Activated CD8-positive, alpha-beta memory T cell treated with anti-CD3 and anti-CD28 coated beads, Interleukin-2, amount 10 ng/mL, durations not matched to agents 7 days and 5 days (primary cell): Measurements from ENCODE around the gene TMEM50B. TPM values are rescaled to one million over a fixed set of nuclear protein-coding genes. Genes with fewer than 3 reads are reported as not detected.

Experiments
- ATAC-seq: fragments of 150-1000 bp; cut with Tn5 transposase; one replicate; pipeline ENCODE4 v1.10.0; 2021; ENCODE audit warnings: moderate library complexity
- CTCF ChIA-PET: fragments of 350-600 bp; sonication (Branson Sonifier 250); formaldehyde crosslinking; loops from one replicate; lab custom pipeline; 2021; ENCODE audit warnings: antibody characterized with exemption; lab: Charles Lee
- DNase-seq: peaks from one replicate; pipeline ENCODE4 v3.0.0-alpha.2; 2020
- H3K27ac Mint-ChIP-seq: one replicate; pipeline ENCODE4 v1.8.0; 2021; ENCODE audit warnings: mild to moderate bottlenecking, mixed read lengths
- H3K27me3 Mint-ChIP-seq: one replicate; pipeline ENCODE4 v1.8.0; 2021; ENCODE audit warnings: mixed read lengths
- H3K36me3 Mint-ChIP-seq: one replicate; pipeline ENCODE4 v1.8.0; 2021; ENCODE audit warnings: mild to moderate bottlenecking, mixed read lengths
- H3K4me1 Mint-ChIP-seq: one replicate; pipeline ENCODE4 v1.8.0; 2021; ENCODE audit warnings: mixed read lengths
- H3K4me3 Mint-ChIP-seq: one replicate; pipeline ENCODE4 v1.8.0; 2021; ENCODE audit warnings: mild to moderate bottlenecking, moderate library complexity, mixed read lengths
- H3K9me3 Mint-ChIP-seq: one replicate; pipeline ENCODE4 v1.8.0; 2022; ENCODE audit warnings: low read depth, mixed read lengths
- total RNA-seq, 2 experiments: library from RNA; stranded (reverse); gene quantifications; one replicate each; pipeline ENCODE4 v1.2.3, GENCODE V29; 2021

The TMEM50B gene
- total RNA-seq, 2 experiments from 2014 or later, result 23.6 to 32.7 TPM

DNA sequence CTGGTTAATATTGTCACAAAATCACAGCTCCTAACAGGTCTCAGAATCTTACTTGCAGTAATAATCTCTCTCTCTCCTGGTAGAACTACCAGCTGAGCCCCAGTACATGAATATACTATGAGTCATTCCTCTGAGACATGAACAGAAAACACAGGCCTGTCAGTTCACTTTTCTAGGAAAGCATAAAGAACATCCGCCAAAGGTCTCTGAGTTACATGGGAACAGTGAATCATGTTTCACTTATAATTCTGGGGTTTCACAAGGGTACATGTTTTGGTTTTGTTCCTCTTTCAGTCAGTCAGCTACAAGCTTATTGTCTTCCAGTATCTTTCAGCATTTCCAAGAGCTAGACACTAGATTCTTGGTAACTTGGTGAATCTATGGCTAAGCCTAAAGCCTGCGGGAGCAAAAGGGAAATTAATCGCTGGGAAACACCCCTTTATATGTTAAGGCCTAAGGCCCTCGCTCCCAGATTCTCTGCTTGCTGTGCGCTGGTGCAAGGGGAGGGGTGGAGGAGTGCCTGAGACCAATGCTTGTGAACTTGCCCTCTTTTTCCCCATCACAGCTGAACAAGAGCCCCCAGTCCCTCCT is 44.9 kb downstream of the TMEM50B start:
- ATAC-seq, result peak; percentile 98
- H3K4me3 Mint-ChIP-seq, result peak overlapping the region; percentile 25
- peak; percentile 44 for DNase-seq

DNA sequence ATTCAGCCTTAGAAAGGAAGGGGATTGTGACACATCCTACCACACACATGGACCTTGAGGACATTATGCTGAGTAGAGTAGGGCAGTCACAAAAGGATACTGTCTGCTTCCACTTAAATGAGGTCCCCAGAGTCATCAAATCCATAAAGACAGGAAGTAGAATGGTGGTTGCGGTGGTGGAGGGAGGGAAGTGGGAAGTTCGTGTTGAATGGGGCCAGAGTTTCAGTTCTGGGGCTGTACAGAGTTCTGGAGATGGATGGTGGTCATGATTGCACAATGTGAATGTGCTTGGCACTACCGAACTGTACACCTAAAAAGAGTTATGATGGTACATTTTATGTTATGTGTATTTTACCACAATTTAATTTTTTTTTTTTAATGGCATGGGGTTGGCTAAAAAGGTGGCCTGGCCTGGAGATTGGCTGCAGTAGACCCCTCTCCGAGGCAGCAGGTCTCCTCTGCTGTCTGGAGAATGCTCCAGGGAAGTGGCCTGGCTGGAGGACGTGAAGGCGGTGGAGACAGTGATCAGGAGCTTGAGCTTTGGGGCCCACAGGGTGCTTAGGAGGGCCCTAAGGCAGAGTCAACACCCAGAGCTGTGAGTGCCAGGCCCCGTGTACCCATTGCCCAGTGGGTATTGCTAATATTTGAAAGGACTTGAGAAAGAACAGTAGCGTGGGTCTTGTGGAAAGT is 46.2 kb downstream of the TMEM50B start:
- Mint-ChIP-seq H3K9me3 (no peaks in the 10 kb centered on the region), H3K4me1 (peaks cover 26% of the 10 kb centered on the region), H3K36me3 (peaks cover 35% of the 10 kb centered on the region), H3K27me3 (no peaks in the 10 kb centered on the region), H3K27ac (no peak overlapping the region), H3K4me3 (no peak overlapping the region)
- no peak for DNase-seq
- CTCF ChIA-PET, result interaction anchor here (1.4 to 2.5 kb wide), 2 partner anchors 58 to 73 kb away, joined by 3 to 7 read pairs; no protein-coding TSS in a partner anchor
- ATAC-seq, result no peak

More for the DNA sequence above, 44.9 kb downstream of the TMEM50B start:
- CTCF ChIA-PET, result interaction anchor here (0.6 to 2.5 kb wide), 6 partner anchors 10 to 311 kb away, joined by 3 to 10 read pairs (median 5); no protein-coding TSS in a partner anchor
- Mint-ChIP-seq H3K27me3 (no peaks in the 10 kb centered on the region), H3K9me3 (no peaks in the 10 kb centered on the region), H3K4me1 (peaks cover 26% of the 10 kb centered on the region), H3K27ac (peak overlapping the region; percentile 70), H3K36me3 (peaks cover 38% of the 10 kb centered on the region)

DNA sequence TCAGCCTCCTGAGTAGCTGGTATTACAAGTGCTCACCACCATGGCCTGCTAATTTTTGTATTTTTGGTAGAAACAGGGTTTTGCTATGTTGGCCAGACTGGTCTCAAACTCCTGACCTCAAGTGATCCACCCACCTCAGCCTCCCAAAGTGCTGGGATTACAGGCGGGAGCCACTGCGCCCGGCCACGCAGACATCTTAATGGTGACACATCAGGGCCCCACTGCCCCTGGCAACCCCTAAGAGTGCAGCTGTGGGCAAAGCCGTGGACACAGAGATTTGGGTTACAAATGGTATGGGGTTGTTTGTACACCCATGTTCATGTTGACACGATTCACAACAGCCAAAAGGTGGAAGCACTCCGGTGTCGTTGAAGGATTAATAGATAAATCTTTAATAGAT is 46.8 kb downstream of the TMEM50B start:
- ATAC-seq (no peak), DNase-seq (no peak)
- Mint-ChIP-seq H3K27me3 (no peaks in the 10 kb centered on the region), H3K4me1 (peaks cover 26% of the 10 kb centered on the region), H3K9me3 (no peaks in the 10 kb centered on the region), H3K36me3 (peaks cover 35% of the 10 kb centered on the region), H3K4me3 (no peak overlapping the region), H3K27ac (no peak overlapping the region)
- CTCF ChIA-PET, result no interaction called here

DNA sequence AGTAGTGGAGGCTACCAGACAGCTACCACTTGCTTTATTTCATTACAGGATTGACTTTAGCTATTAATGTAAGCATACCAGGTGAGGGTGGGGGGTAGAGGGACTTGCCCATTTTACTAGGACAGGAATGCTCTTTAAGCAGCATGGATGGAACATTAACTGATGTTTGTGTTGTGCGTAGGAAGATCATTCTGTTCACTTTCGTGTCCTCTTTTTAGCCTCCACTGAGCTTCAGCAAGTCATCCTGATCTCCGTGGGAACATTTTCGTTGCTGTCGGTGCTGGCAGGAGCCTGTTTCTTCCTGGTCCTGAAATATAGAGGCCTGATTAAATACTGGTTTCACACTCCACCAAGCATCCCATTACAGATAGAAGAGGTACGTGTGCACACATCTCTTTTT is 47.3 kb downstream of the TMEM50B start:
- H3K36me3 Mint-ChIP-seq, result peaks cover 35% of the 10 kb centered on the region
- CTCF ChIA-PET, result no interaction called here
- ATAC-seq (no peak), DNase-seq (no peak)
- no peak overlapping the region for H3K4me3 Mint-ChIP-seq
- no peaks in the 10 kb centered on the region for H3K9me3 Mint-ChIP-seq
- no peak overlapping the region for H3K27ac Mint-ChIP-seq
- peaks cover 26% of the 10 kb centered on the region for H3K4me1 Mint-ChIP-seq
- no peaks in the 10 kb centered on the region for H3K27me3 Mint-ChIP-seq

DNA sequence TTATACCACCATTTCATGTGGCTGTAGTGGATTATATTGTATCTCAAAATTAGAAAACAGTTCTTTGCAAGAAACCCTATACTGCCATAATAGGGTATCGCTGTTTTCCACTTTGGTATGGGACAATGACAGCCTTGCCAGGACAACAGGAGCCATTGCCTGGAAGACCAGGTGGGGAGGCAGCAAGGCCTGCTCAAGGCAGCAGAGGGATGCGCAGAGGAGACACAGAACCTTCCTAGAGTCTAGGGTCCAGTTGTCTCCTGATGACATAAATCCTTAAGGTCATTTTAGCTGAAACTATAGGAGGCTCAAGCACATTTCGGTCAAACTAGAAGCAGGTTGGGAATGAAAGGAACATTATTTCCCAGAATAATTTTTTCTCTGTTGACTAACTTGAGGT is 48.9 kb downstream of the TMEM50B start:
- no peak overlapping the region for H3K4me3 Mint-ChIP-seq
- H3K9me3 Mint-ChIP-seq, result no peaks in the 10 kb centered on the region
- H3K36me3 Mint-ChIP-seq, result peaks cover 30% of the 10 kb centered on the region
- H3K4me1 Mint-ChIP-seq, result peaks cover 24% of the 10 kb centered on the region
- DNase-seq, result no peak
- ATAC-seq, result no peak
- CTCF ChIA-PET, result interaction anchor here (0.8 to 1.8 kb wide), 2 partner anchors 234 to 303 kb away, joined by 3 to 4 read pairs; no protein-coding TSS in a partner anchor
- no peak overlapping the region for H3K27ac Mint-ChIP-seq
- H3K27me3 Mint-ChIP-seq, result no peaks in the 10 kb centered on the region

DNA sequence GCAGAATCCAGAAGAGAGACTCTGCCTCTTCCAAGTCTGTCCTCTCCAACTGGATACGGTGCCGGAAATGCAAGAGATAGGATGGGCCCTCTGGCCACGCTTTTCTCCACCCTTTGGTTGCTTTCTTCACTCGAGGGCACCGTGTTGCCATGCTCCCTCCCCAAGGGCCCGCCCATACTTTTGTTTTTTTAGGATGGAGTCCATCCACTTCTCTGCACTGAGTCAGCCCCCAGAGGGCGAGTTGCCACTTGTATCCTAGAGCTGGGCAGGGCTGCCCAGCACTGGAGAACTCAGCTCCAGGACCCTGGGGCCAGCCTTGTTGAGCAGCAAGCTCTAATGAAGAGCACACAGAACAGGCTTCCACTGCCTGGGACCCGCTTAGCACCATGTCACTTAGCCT is 51.1 kb downstream of the TMEM50B start:
- Mint-ChIP-seq H3K36me3 (peaks cover 25% of the 10 kb centered on the region), H3K4me1 (peaks cover 8% of the 10 kb centered on the region), H3K27ac (no peak overlapping the region), H3K27me3 (no peaks in the 10 kb centered on the region), H3K9me3 (no peaks in the 10 kb centered on the region), H3K4me3 (no peak overlapping the region)
- CTCF ChIA-PET, result interaction anchor here (1.0 to 1.3 kb wide), 3 partner anchors 17 to 229 kb away, joined by 3 read pairs; no protein-coding TSS in a partner anchor
- no peak for DNase-seq
- no peak for ATAC-seq

DNA sequence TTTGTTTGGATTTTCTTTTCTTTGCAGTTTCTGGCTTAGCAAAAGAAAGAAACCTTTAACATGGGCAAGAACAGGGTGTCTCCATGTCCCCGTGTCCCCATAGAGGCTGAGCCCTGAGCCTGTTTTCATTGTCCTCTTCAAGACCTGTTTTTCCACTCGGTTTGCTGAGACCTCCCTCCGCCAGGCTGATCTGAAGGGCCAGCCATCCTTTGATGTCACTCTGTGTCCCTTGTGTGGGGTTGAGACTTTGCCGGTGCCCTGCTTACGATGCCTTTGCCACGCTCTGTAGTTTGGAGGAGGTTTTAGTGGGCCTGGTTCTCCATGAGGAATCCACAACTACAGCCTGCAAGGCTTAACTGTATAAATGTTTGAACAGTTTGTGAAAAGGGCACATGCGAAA is 52.7 kb downstream of the TMEM50B start:
- no peak for DNase-seq
- H3K36me3 Mint-ChIP-seq, result peaks cover 13% of the 10 kb centered on the region
- peaks cover 2% of the 10 kb centered on the region for H3K27me3 Mint-ChIP-seq
- H3K4me3 Mint-ChIP-seq, result no peak overlapping the region
- H3K27ac Mint-ChIP-seq, result no peak overlapping the region
- H3K9me3 Mint-ChIP-seq, result no peaks in the 10 kb centered on the region
- no peaks in the 10 kb centered on the region for H3K4me1 Mint-ChIP-seq
- no peak for ATAC-seq
- CTCF ChIA-PET, result no interaction called here

DNA sequence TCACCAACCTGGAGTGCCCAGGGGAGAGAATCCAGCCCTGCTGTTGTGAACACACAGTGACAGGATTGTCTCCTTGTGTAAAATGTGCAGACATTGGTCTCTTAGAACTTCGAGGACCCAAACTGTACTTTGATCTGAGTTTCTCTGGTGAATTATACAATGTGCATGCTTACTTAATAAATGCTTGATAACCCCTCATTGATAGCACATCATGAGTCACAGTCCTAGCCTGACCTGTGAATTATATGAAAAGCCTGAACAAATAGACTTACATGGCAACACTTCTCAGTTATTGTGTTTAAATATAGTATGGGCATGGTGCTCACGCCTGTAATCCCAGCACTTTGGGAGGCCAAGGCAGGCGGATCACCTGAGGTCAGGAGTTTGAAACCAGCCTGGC is 53.9 kb downstream of the TMEM50B start:
- Mint-ChIP-seq H3K9me3 (no peaks in the 10 kb centered on the region), H3K4me3 (no peak overlapping the region)
- no peak for ATAC-seq

DNA sequence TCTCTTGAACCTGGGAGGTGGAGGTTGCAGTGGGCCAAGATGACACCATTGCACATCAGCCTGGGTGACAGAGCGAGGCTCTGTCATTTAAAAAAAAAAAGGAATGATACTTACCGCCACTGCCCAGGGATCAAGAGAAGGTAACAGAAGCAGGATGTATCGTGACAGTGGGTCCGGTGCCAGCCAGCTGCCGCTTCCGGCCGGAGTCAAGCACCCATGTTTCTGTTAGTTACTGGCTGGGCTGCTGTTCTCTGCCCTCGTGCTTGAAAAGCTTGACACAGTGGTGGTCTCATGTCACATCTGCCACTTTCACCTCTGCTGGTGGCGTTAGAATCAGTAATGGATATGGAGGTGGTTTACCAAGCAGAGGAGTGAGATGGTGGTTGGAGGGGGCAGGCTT is 55.6 kb downstream of the TMEM50B start:
- CTCF ChIA-PET, result no interaction called here
- no peaks in the 10 kb centered on the region for H3K36me3 Mint-ChIP-seq
- ATAC-seq, result no peak
- no peak overlapping the region for H3K27ac Mint-ChIP-seq
- no peak for DNase-seq
- H3K9me3 Mint-ChIP-seq, result no peaks in the 10 kb centered on the region
- peaks cover 6% of the 10 kb centered on the region for H3K27me3 Mint-ChIP-seq
- H3K4me1 Mint-ChIP-seq, result no peaks in the 10 kb centered on the region
- H3K4me3 Mint-ChIP-seq, result no peak overlapping the region

More for the DNA sequence above, 53.9 kb downstream of the TMEM50B start:
- H3K36me3 Mint-ChIP-seq, result peaks cover 4% of the 10 kb centered on the region
- H3K27me3 Mint-ChIP-seq, result peaks cover 2% of the 10 kb centered on the region
- CTCF ChIA-PET, result no interaction called here
- H3K27ac Mint-ChIP-seq, result no peak overlapping the region
- H3K4me1 Mint-ChIP-seq, result no peaks in the 10 kb centered on the region
- DNase-seq, result no peak

DNA sequence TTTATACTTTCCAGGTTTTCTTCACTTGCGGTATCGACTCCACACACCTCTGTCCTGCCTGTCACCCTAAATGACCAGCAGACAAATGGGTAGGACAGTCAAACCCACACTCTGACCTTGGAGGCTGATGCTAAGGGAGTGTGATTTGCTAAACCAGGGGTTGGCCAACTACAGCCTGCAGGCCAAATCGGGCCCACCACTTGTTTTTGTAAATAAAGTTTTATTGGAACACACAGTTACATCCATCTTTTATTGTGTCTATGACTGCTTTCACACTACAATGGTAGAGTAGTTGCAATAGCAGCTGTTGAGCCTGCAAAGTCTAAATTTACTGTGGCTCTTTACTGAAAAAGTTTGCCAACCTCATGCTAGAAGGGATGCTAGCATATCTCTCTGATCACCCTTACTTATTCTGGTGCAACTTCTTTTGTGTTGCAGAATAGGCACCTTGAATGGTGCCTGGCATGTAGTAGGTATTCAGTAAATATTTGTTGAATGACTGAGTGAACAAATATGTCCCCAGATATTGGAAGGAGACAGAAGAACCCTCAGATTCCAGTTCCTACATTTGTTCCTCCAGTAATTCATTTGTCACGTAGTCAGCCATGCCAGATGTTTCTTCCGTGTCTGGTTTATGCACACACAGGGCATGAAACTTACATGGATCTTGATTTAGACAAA is 57.9 kb downstream of the TMEM50B start:
- Mint-ChIP-seq H3K4me1 (no peaks in the 10 kb centered on the region), H3K36me3 (no peaks in the 10 kb centered on the region), H3K27ac (no peak overlapping the region), H3K27me3 (peaks cover 6% of the 10 kb centered on the region), H3K9me3 (no peaks in the 10 kb centered on the region), H3K4me3 (no peak overlapping the region)
- ATAC-seq (no peak), DNase-seq (no peak)
- CTCF ChIA-PET, result interaction anchor here (0.7 kb wide), 1 partner anchor 10 kb away, joined by 3 read pairs; no protein-coding TSS in a partner anchor

DNA sequence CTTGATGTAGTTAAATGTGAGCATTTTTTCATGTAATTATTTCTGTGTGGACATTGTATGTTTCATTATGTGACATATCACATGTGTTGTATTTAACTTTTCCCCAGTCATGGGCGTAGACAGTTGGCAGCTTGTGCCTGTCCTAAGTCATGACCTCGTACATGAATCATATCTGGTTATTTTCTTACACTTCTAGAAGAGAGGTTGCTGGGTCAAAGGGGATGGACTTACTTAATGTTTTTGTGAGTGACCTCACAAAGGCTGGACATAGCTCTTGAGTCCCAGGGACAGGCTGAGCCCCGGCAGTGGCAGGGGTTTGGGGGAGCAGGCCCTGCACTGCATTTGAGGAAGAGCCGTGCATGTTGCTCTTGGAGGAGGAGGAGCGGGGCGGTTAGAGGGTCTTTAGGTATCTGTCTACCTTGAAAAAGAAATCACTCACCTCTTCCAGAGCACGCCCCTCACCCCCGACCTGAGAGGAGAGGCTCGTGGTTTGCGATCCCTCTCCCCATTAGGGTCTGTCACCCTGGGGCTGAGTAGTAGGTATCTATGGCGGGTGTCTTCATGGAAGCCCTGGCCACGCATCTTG is 60.1 kb downstream of the TMEM50B start:
- Mint-ChIP-seq H3K36me3 (no peaks in the 10 kb centered on the region), H3K4me1 (no peaks in the 10 kb centered on the region), H3K4me3 (no peak overlapping the region), H3K9me3 (no peaks in the 10 kb centered on the region), H3K27me3 (peaks cover 9% of the 10 kb centered on the region), H3K27ac (no peak overlapping the region)
- CTCF ChIA-PET, result interaction anchor here (0.6 kb wide), 1 partner anchor 215 kb away, joined by 3 read pairs; no protein-coding TSS in a partner anchor
- ATAC-seq (no peak), DNase-seq (no peak)

DNA sequence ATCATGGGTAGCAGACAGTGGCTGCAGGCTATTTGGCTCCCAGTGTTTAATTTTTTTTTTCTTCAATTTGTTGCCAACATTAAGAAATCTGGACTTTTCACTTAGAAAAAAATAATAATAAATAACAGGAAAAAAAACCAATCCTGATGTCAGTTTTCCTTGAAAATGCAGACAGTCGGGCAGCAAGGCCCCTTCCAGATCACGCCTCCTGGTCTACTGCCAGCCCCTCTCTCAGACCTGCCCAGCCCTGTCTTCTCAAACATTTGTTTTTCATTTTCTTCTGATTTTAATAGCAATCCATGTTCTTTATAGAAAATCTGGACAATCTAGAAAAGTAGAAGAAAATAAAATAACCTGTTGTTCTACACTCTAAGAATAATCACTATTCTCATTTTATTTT is 61.1 kb downstream of the TMEM50B start:
- Mint-ChIP-seq H3K27me3 (peaks cover 9% of the 10 kb centered on the region), H3K4me3 (no peak overlapping the region), H3K27ac (no peak overlapping the region), H3K36me3 (no peaks in the 10 kb centered on the region), H3K4me1 (no peaks in the 10 kb centered on the region), H3K9me3 (no peaks in the 10 kb centered on the region)
- CTCF ChIA-PET, result no interaction called here
- DNase-seq, result no peak
- ATAC-seq, result no peak

DNA sequence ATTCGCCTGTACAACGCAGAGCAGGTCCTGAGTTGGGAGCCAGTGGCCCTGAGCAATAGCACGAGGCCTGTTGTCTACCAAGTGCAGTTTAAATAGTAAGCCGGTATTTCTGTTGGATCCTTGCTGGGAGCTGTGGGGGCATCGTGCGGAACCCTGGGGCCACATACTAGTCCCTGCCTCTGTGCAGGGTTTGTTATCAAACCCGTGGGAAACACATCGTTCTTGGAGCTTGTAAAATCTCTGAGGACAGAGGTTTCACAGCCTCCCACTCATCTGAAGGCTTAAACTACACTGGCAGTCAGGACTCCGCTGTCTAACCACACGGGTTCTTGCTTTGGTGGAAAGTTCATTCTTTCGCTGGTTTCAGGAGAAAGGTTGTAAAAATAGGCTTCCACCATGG is 64.8 kb downstream of the TMEM50B start:
- no peak for DNase-seq
- ATAC-seq, result no peak
- peaks cover 13% of the 10 kb centered on the region for H3K4me1 Mint-ChIP-seq
- no peak overlapping the region for H3K4me3 Mint-ChIP-seq
- no peak overlapping the region for H3K27ac Mint-ChIP-seq
- CTCF ChIA-PET, result interaction anchor here (1.0 to 1.8 kb wide), 2 partner anchors 54 to 215 kb away, joined by 3 to 4 read pairs; no protein-coding TSS in a partner anchor
- no peaks in the 10 kb centered on the region for H3K9me3 Mint-ChIP-seq
- peaks cover 9% of the 10 kb centered on the region for H3K27me3 Mint-ChIP-seq
- no peaks in the 10 kb centered on the region for H3K36me3 Mint-ChIP-seq
